Measurements from ENCODE around the gene GAMT. TPM values are rescaled to one million over a fixed set of nuclear protein-coding genes. Genes with fewer than 3 reads are reported as not detected.

GAMT gene
- total and polyA plus RNA-seq, 2 experiments from 2014 or later, result 21.5 to 36.9 TPM

DNA sequence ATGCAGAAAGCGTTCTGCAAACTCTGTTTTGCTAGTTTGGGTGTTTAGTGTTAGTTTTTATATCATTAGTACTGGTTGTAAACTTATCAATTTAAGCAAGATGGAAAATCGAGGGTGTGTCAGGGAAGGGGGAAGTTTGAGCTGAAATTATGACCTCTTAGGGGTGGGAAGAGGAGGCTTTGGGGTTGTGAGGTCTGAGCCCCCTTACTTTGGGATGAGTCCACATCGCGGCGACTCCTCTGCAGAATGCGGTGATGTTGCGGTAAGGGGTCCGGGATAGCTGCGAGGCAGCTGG, 18.4 kb downstream of the GAMT start:
- ATAC-seq (peak; percentile 56), DNase-seq (ENCODE audit: low spot score) (no peak)
- Mint-ChIP-seq H3K4me3 (peak overlapping the region; percentile 73), H3K27me3 (ENCODE audit: insufficient read depth, low read depth, poor library complexity) (peaks cover 23% of the 10 kb centered on the region), H3K9me3 (peaks cover 5% of the 10 kb centered on the region), H3K4me1 (peaks cover 13% of the 10 kb centered on the region), H3K27ac (peak overlapping the region; percentile 93; the same call in 1 of the 2 replicates), H3K36me3 (ENCODE audit: low read depth) (peaks cover 8% of the 10 kb centered on the region)
- Histone ChIP-seq H3K9me2 (ENCODE audit: insufficient read depth) (no peaks in the 10 kb centered on the region), H3K4me2 (peak overlapping the region; percentile 62), H3K36me3 (ENCODE audit: insufficient read depth) (no peaks in the 10 kb centered on the region; the same call in 1 of the 2 replicates), H2AFZ (no peak overlapping the region), H3K4me1 (ENCODE audit: insufficient read depth) (peaks cover 16% of the 10 kb centered on the region; the same call in 1 of the 2 replicates), H3K27me3 (ENCODE audit: insufficient read depth) (no peaks in the 10 kb centered on the region), H3K4me3 (peak overlapping the region; percentile 36), H3K79me2 (replicated peaks; ENCODE audit: insufficient read depth) (peaks cover 15% of the 10 kb centered on the region), H3F3A (replicated peaks; ENCODE audit: low read depth) (0 out of 2 replicates have a peak, but pooled peaks cover 8% of the 10 kb centered on the region), H4K20me1 (replicated peaks; ENCODE audit: insufficient read depth) (peaks cover 4% of the 10 kb centered on the region; the same call in 1 of the 2 replicates), H3K27ac (ENCODE audit: low read depth) (no peak overlapping the region)
- TF ChIP-seq STAT1 (IDR thresholded peaks at IDR 0.05; ENCODE audit: unreplicated experiment) (no peak), CREB1 (CRISPR knock-in tag; IDR thresholded peaks at IDR 0.05; ENCODE audit: low read depth) (no peak), ZNF331 (CRISPR knock-in tag; IDR thresholded peaks at IDR 0.05; ENCODE audit: low read depth) (no peak), EZH2phosphoT487 (IDR thresholded peaks at IDR 0.05; ENCODE audit: unreplicated experiment) (no peak), ZNF114 (CRISPR knock-in tag; IDR thresholded peaks at IDR 0.05) (no peak), JUNB (IDR thresholded peaks at IDR 0.05; ENCODE audit: unreplicated experiment) (no peak), EZH2 (IDR thresholded peaks at IDR 0.05; ENCODE audit: low read depth, unreplicated experiment) (no peak), NANOG (IDR thresholded peaks at IDR 0.05; ENCODE audit: borderline replicate concordance) (no peak), POLR2AphosphoS5 (IDR thresholded peaks at IDR 0.05; ENCODE audit: low read depth) (no peak)
- TF ChIP-seq, protein P1, sequence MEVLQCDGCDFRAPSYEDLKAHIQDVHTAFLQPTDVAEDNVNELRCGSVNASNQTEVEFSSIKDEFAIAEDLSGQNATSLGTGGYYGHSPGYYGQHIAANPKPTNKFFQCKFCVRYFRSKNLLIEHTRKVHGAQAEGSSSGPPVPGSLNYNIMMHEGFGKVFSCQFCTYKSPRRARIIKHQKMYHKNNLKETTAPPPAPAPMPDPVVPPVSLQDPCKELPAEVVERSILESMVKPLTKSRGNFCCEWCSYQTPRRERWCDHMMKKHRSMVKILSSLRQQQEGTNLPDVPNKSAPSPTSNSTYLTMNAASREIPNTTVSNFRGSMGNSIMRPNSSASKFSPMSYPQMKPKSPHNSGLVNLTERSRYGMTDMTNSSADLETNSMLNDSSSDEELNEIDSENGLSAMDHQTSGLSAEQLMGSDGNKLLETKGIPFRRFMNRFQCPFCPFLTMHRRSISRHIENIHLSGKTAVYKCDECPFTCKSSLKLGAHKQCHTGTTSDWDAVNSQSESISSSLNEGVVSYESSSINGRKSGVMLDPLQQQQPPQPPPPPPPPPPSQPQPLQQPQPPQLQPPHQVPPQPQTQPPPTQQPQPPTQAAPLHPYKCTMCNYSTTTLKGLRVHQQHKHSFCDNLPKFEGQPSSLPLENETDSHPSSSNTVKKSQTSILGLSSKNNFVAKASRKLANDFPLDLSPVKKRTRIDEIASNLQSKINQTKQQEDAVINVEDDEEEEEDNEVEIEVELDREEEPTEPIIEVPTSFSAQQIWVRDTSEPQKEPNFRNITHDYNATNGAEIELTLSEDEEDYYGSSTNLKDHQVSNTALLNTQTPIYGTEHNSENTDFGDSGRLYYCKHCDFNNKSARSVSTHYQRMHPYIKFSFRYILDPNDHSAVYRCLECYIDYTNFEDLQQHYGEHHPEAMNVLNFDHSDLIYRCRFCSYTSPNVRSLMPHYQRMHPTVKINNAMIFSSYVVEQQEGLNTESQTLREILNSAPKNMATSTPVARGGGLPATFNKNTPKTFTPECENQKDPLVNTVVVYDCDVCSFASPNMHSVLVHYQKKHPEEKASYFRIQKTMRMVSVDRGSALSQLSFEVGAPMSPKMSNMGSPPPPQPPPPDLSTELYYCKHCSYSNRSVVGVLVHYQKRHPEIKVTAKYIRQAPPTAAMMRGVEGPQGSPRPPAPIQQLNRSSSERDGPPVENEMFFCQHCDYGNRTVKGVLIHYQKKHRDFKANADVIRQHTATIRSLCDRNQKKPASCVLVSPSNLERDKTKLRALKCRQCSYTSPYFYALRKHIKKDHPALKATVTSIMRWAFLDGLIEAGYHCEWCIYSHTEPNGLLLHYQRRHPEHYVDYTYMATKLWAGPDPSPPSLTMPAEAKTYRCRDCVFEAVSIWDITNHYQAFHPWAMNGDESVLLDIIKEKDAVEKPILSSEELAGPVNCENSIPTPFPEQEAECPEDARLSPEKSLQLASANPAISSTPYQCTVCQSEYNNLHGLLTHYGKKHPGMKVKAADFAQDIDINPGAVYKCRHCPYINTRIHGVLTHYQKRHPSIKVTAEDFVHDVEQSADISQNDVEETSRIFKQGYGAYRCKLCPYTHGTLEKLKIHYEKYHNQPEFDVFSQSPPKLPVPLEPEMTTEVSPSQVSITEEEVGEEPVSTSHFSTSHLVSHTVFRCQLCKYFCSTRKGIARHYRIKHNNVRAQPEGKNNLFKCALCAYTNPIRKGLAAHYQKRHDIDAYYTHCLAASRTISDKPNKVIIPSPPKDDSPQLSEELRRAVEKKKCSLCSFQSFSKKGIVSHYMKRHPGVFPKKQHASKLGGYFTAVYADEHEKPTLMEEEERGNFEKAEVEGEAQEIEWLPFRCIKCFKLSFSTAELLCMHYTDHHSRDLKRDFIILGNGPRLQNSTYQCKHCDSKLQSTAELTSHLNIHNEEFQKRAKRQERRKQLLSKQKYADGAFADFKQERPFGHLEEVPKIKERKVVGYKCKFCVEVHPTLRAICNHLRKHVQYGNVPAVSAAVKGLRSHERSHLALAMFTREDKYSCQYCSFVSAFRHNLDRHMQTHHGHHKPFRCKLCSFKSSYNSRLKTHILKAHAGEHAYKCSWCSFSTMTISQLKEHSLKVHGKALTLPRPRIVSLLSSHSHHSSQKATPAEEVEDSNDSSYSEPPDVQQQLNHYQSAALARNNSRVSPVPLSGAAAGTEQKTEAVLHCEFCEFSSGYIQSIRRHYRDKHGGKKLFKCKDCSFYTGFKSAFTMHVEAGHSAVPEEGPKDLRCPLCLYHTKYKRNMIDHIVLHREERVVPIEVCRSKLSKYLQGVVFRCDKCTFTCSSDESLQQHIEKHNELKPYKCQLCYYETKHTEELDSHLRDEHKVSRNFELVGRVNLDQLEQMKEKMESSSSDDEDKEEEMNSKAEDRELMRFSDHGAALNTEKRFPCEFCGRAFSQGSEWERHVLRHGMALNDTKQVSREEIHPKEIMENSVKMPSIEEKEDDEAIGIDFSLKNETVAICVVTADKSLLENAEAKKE (CRISPR knock-in tag; IDR thresholded peaks at IDR 0.05), result no peak
- TF ChIP-seq, protein P2, sequence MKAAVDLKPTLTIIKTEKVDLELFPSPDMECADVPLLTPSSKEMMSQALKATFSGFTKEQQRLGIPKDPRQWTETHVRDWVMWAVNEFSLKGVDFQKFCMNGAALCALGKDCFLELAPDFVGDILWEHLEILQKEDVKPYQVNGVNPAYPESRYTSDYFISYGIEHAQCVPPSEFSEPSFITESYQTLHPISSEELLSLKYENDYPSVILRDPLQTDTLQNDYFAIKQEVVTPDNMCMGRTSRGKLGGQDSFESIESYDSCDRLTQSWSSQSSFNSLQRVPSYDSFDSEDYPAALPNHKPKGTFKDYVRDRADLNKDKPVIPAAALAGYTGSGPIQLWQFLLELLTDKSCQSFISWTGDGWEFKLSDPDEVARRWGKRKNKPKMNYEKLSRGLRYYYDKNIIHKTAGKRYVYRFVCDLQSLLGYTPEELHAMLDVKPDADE (IDR thresholded peaks at IDR 0.05), result no peak
- TF ChIP-seq, protein P3, sequence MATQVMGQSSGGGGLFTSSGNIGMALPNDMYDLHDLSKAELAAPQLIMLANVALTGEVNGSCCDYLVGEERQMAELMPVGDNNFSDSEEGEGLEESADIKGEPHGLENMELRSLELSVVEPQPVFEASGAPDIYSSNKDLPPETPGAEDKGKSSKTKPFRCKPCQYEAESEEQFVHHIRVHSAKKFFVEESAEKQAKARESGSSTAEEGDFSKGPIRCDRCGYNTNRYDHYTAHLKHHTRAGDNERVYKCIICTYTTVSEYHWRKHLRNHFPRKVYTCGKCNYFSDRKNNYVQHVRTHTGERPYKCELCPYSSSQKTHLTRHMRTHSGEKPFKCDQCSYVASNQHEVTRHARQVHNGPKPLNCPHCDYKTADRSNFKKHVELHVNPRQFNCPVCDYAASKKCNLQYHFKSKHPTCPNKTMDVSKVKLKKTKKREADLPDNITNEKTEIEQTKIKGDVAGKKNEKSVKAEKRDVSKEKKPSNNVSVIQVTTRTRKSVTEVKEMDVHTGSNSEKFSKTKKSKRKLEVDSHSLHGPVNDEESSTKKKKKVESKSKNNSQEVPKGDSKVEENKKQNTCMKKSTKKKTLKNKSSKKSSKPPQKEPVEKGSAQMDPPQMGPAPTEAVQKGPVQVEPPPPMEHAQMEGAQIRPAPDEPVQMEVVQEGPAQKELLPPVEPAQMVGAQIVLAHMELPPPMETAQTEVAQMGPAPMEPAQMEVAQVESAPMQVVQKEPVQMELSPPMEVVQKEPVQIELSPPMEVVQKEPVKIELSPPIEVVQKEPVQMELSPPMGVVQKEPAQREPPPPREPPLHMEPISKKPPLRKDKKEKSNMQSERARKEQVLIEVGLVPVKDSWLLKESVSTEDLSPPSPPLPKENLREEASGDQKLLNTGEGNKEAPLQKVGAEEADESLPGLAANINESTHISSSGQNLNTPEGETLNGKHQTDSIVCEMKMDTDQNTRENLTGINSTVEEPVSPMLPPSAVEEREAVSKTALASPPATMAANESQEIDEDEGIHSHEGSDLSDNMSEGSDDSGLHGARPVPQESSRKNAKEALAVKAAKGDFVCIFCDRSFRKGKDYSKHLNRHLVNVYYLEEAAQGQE (IDR thresholded peaks at IDR 0.05; ENCODE audit: unreplicated experiment), result no peak
- TF ChIP-seq, protein P4, sequence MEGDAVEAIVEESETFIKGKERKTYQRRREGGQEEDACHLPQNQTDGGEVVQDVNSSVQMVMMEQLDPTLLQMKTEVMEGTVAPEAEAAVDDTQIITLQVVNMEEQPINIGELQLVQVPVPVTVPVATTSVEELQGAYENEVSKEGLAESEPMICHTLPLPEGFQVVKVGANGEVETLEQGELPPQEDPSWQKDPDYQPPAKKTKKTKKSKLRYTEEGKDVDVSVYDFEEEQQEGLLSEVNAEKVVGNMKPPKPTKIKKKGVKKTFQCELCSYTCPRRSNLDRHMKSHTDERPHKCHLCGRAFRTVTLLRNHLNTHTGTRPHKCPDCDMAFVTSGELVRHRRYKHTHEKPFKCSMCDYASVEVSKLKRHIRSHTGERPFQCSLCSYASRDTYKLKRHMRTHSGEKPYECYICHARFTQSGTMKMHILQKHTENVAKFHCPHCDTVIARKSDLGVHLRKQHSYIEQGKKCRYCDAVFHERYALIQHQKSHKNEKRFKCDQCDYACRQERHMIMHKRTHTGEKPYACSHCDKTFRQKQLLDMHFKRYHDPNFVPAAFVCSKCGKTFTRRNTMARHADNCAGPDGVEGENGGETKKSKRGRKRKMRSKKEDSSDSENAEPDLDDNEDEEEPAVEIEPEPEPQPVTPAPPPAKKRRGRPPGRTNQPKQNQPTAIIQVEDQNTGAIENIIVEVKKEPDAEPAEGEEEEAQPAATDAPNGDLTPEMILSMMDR (conservative IDR thresholded peaks at IDR 0.05; ENCODE audit: low read depth in 2 of 2), result no peak

Measured in GM23338 (cell line).